ENCODE measurements around the gene CFAP68. TPM values are rescaled to one million over a fixed set of nuclear protein-coding genes. Genes with fewer than 3 reads are reported as not detected.

The CFAP68 gene
- total RNA-seq, 1 experiment from 2014 or later = 49.6 TPM

DNA sequence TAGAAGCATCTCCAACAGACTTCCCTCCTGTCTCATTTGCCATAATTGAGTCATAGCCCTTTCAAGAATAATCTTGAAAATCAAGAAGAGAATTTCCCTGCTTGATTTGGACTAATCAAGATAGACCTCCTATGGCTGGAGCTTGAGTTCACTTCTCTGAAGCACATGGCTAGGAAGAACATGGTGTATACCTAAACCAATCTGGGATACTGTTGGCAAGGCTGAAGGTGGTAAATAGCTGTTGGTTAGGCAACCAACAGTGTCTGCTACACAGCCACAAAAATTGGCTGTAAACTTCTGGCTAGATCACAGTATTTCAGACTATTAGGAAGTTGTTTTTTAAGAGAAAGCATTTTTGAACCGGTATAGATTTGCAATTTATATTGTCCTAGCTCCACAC, 27.3 kb downstream of the CFAP68 start:
- intact Hi-C loops (cut with micrococcal nuclease) = no loop called here
- POLR2A ChIA-PET = no interaction called here
- Histone ChIP-seq H3K27me3 (ENCODE audit: insufficient read depth, low read length) (0 out of 2 replicates have a peak, but pooled peaks cover 4% of the 10 kb centered on the region), H3K36me3 (ENCODE audit: control insufficient read depth in 1 of 2, insufficient read depth in 2 of 2, low read length in 2 of 2) (no peaks in the 10 kb centered on the region), H3K79me2 (ENCODE audit: insufficient read depth, low read length) (no peaks in the 10 kb centered on the region), H3K27ac (ENCODE audit: low read depth, low read length) (no peak overlapping the region), H3K4me2 (ENCODE audit: low read length) (no peak overlapping the region), H3K4me1 (ENCODE audit: control insufficient read depth in 1 of 2, insufficient read depth in 2 of 2, low read length in 2 of 2) (no peaks in the 10 kb centered on the region), H3K9ac (ENCODE audit: low read length) (no peak overlapping the region), H3K9me2 (ENCODE audit: insufficient read depth) (no peaks in the 10 kb centered on the region), H3K9me3 (ENCODE audit: control insufficient read depth in 1 of 2, insufficient read depth in 1 of 2, low read depth in 1 of 2, low read length in 2 of 2) (no peaks in the 10 kb centered on the region), H3K4me3 (replicated peaks in 1 of 2; ENCODE audit: low read depth in 1 of 2, low read length in 2 of 2) (no peak overlapping the region), H4K20me1 (ENCODE audit: insufficient read depth) (no peaks in the 10 kb centered on the region), H2AFZ (ENCODE audit: low read depth, low read length, poor library complexity, severe bottlenecking) (no peak overlapping the region)
- DNase-seq (ENCODE audit: low read depth, low spot score) (no peak), ATAC-seq (no peak)
- CTCF ChIA-PET = no interaction called here
- no TSS peak for BruUV-seq (replicated peaks)
- RAD21 ChIA-PET (ENCODE audit: low non-redundant PET in 1 of 2, low total read pairs in 2 of 2, uncharacterized antibody in 2 of 2, unreplicated experiment in 2 of 2) = no interaction called here
- TF ChIP-seq SRF (IDR thresholded peaks at IDR 0.05; ENCODE audit: low read depth) (no peak), ZNF274 (IDR thresholded peaks at IDR 0.05; ENCODE audit: low read depth, low read length) (no peak)
- TF ChIP-seq, protein P1, sequence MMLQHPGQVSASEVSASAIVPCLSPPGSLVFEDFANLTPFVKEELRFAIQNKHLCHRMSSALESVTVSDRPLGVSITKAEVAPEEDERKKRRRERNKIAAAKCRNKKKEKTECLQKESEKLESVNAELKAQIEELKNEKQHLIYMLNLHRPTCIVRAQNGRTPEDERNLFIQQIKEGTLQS (IDR thresholded peaks at IDR 0.05) = no peak

DNA sequence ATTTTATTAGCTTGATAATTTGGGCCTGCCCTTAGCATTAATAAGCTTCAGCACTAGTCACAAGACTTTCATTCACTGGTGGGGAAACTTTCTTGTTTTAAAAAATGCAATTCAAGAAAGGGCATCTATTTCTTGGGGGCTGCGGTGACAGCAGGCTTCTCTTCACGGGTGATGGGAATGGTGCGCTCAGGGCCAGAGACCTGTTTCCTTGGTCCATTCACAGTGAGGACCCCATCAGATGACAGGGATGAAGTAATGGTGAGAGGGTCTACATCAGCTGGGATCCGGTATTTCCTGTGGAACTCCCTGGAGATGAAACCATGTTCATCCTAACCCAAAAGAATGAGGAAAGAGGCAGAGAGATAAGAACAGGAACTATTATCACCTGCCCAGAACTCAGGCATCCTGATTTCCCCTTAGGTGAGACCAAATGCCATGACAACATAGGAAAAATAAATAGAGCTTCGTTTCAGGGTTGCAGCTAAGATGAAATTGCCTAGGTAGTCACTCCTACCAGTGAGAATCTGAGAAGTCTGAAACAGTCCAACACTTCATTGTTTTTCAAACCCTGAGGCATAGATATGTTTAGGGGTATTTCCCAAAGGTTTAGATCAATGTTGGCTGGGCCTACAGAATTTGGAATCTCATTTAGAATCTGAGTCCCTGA, 29.4 kb downstream of the CFAP68 start:
- H4K20me1 ChIP-seq (ENCODE audit: insufficient read depth) = no peaks in the 10 kb centered on the region
- TF ChIP-seq EGR1 (IDR thresholded peaks at IDR 0.05; ENCODE audit: low read depth) = no peak
- no peak for TF ChIP-seq POLR2A (IDR thresholded peaks at IDR 0.05; ENCODE audit: borderline replicate concordance, extremely low read depth, insufficient read depth, insufficient read length)
- no TSS peak for BruUV-seq (replicated peaks)
- CTCF ChIA-PET = no interaction called here
- ATAC-seq (no peak), DNase-seq (ENCODE audit: low read depth, low spot score) (no peak)
- 0 out of 2 replicates have a peak, but pooled peaks cover 4% of the 10 kb centered on the region for H3K27me3 ChIP-seq (ENCODE audit: insufficient read depth, low read length)
- no peaks in the 10 kb centered on the region for H3K9me2 ChIP-seq (ENCODE audit: insufficient read depth)
- intact Hi-C loops (cut with micrococcal nuclease) = no loop called here
- POLR2A ChIA-PET = no interaction called here
- H3K4me3 ChIP-seq (replicated peaks in 1 of 2; ENCODE audit: low read depth in 1 of 2, low read length in 2 of 2) = no peak overlapping the region
- no peaks in the 10 kb centered on the region for H3K9me3 ChIP-seq (ENCODE audit: control insufficient read depth in 1 of 2, insufficient read depth in 1 of 2, low read depth in 1 of 2, low read length in 2 of 2)
- H3K9ac ChIP-seq (ENCODE audit: low read length) = no peak overlapping the region
- no peak overlapping the region for H3K4me2 ChIP-seq (ENCODE audit: low read length)
- H2AFZ ChIP-seq (ENCODE audit: low read depth, low read length, poor library complexity, severe bottlenecking) = no peak overlapping the region
- RAD21 ChIA-PET (ENCODE audit: low non-redundant PET in 1 of 2, low total read pairs in 2 of 2, uncharacterized antibody in 2 of 2, unreplicated experiment in 2 of 2) = no interaction called here
- H3K79me2 ChIP-seq (ENCODE audit: insufficient read depth, low read length) = no peaks in the 10 kb centered on the region
- H3K27ac ChIP-seq (ENCODE audit: low read depth, low read length) = no peak overlapping the region
- H3K36me3 ChIP-seq (ENCODE audit: control insufficient read depth in 1 of 2, insufficient read depth in 2 of 2, low read length in 2 of 2) = no peaks in the 10 kb centered on the region
- no peaks in the 10 kb centered on the region; a peak in 1 of 4 replicates for H3K4me1 ChIP-seq (ENCODE audit: control insufficient read depth in 1 of 2, insufficient read depth in 2 of 2, low read length in 2 of 2)
